Thyroid gland (tissue), 4 donors: ENCODE measurements around the gene RHPN2.

Experiments
- CTCF ChIP-seq, 6 experiments: fragments of 200-600 bp in 3 of 6; fragments of 450-650 bp in 3 of 6; sonication (generic) in 3 of 6; IDR thresholded peaks; one replicate each; pipeline ENCODE4 v1.5.1; 2016 to 2019; ENCODE audit warnings: antibody characterized with exemption in 6 of 6, mild to moderate bottlenecking in 2 of 6, inconsistent platforms in 1 of 6, moderate library complexity in 1 of 6
- POLR2A ChIP-seq, 2 donors: fragments of 450-650 bp; IDR thresholded peaks; one replicate each; pipeline ENCODE4 v1.6.1; 2017; ENCODE audit warnings: antibody characterized with exemption in 2 of 2, mild to moderate bottlenecking in 2 of 2, moderate library complexity in 1 of 2

- TF ChIP-seq CTCF (IDR thresholded peaks at IDR 0.05): no peak
- no peak for TF ChIP-seq POLR2A (IDR thresholded peaks at IDR 0.05)
Measured at GRCh38 chr19:33054623-33055022, 10.1 kb downstream of the RHPN2 start.
